ENCODE data around the gene TREML4.

TREML4 gene

DNA sequence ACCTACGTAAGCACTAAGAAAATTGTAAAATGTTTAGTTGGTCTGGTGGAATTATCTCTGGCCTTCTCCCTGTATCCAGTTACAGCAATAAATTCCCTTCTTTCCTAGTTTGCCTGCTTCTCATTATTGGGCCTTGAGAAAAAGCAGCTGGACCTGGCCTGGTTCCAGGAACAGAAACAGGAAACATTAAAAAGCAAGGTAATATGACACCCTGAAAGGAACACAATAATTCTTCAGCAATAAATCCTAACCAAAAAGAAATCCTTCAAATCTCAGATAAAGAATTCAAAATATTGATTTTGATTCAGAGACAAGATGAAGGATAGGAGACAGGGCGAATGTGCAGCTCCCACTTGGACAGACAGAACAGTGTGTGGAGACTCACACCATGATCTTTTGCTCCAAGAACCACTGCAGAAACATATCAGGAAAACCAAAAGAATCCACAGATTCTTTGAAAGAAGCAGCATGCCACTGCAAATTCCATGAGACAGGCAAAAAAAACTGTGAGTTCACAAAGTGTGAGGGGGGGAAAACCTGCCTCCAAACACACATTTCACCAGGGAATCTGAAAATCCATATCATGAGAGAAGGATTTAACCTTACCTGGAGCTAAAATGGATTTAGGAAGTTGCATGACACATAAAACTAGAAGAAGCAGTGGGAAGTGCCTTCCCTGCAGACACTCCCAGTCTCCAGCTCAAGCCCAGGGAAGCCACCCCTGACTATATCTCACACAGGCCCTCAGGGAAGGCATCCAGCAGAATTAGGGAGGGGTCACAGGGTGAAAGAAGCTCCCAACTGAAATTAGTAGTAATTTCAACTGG is 29.4 kb downstream of the TREML4 start (continued):
- TF ChIP-seq, protein P1, sequence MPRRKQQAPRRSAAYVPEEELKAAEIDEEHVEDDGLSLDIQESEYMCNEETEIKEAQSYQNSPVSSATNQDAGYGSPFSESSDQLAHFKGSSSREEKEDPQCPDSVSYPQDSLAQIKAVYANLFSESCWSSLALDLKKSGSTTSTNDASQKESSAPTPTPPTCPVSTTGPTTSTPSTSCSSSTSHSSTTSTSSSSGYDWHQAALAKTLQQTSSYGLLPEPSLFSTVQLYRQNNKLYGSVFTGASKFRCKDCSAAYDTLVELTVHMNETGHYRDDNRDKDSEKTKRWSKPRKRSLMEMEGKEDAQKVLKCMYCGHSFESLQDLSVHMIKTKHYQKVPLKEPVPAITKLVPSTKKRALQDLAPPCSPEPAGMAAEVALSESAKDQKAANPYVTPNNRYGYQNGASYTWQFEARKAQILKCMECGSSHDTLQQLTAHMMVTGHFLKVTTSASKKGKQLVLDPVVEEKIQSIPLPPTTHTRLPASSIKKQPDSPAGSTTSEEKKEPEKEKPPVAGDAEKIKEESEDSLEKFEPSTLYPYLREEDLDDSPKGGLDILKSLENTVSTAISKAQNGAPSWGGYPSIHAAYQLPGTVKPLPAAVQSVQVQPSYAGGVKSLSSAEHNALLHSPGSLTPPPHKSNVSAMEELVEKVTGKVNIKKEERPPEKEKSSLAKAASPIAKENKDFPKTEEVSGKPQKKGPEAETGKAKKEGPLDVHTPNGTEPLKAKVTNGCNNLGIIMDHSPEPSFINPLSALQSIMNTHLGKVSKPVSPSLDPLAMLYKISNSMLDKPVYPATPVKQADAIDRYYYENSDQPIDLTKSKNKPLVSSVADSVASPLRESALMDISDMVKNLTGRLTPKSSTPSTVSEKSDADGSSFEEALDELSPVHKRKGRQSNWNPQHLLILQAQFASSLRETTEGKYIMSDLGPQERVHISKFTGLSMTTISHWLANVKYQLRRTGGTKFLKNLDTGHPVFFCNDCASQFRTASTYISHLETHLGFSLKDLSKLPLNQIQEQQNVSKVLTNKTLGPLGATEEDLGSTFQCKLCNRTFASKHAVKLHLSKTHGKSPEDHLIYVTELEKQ (tag by site-specific recombination; IDR thresholded peaks at IDR 0.05; ENCODE audit: borderline replicate concordance): peak; percentile 81; the same call in 1 of the 2 replicates
- no peak for TF ChIP-seq ZFP69B (tag by site-specific recombination; IDR thresholded peaks at IDR 0.05)
- TF ChIP-seq BCL11B (tag by site-specific recombination; IDR thresholded peaks at IDR 0.05; ENCODE audit: low read depth): 0 out of 2 replicates have a peak, but pooled peaks have one; percentile 34
- no peak for TF ChIP-seq ZNF48 (tag by site-specific recombination; IDR thresholded peaks at IDR 0.05)
- TF ChIP-seq ZNF654 (tag by site-specific recombination; IDR thresholded peaks at IDR 0.05; ENCODE audit: low read depth): no peak
- TF ChIP-seq, protein P2, sequence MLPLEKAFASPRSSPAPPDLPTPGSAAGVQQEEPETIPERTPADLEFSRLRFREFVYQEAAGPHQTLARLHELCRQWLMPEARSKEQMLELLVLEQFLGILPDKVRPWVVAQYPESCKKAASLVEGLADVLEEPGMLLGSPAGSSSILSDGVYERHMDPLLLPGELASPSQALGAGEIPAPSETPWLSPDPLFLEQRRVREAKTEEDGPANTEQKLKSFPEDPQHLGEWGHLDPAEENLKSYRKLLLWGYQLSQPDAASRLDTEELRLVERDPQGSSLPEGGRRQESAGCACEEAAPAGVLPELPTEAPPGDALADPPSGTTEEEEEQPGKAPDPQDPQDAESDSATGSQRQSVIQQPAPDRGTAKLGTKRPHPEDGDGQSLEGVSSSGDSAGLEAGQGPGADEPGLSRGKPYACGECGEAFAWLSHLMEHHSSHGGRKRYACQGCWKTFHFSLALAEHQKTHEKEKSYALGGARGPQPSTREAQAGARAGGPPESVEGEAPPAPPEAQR (tag by site-specific recombination; IDR thresholded peaks at IDR 0.05): no peak
- TF ChIP-seq ZNF664 (tag by site-specific recombination; IDR thresholded peaks at IDR 0.05): no peak
- no peak for TF ChIP-seq KLF1 (tag by site-specific recombination; IDR thresholded peaks at IDR 0.05)
- TF ChIP-seq SP3 (tag by site-specific recombination; IDR thresholded peaks at IDR 0.05): no peak; the same call in 1 of the 2 replicates
- TF ChIP-seq, protein P3, sequence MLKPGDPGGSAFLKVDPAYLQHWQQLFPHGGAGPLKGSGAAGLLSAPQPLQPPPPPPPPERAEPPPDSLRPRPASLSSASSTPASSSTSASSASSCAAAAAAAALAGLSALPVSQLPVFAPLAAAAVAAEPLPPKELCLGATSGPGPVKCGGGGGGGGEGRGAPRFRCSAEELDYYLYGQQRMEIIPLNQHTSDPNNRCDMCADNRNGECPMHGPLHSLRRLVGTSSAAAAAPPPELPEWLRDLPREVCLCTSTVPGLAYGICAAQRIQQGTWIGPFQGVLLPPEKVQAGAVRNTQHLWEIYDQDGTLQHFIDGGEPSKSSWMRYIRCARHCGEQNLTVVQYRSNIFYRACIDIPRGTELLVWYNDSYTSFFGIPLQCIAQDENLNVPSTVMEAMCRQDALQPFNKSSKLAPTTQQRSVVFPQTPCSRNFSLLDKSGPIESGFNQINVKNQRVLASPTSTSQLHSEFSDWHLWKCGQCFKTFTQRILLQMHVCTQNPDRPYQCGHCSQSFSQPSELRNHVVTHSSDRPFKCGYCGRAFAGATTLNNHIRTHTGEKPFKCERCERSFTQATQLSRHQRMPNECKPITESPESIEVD (tag by site-specific recombination; IDR thresholded peaks at IDR 0.05): peak; percentile 98
- peak; percentile 76 for TF ChIP-seq ZXDB (tag by site-specific recombination; IDR thresholded peaks at IDR 0.05)
- TF ChIP-seq, protein P4, sequence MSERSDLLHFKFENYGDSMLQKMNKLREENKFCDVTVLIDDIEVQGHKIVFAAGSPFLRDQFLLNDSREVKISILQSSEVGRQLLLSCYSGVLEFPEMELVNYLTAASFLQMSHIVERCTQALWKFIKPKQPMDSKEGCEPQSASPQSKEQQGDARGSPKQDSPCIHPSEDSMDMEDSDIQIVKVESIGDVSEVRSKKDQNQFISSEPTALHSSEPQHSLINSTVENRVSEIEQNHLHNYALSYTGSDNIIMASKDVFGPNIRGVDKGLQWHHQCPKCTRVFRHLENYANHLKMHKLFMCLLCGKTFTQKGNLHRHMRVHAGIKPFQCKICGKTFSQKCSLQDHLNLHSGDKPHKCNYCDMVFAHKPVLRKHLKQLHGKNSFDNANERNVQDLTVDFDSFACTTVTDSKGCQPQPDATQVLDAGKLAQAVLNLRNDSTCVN (tag by site-specific recombination; optimal IDR thresholded peaks at IDR 0.05): no peak
- TF ChIP-seq ZNF747 (tag by site-specific recombination; IDR thresholded peaks at IDR 0.05): no peak
- TF ChIP-seq ZNF670 (tag by site-specific recombination; IDR thresholded peaks at IDR 0.05; ENCODE audit: low read depth): no peak
- TF ChIP-seq, protein P5, sequence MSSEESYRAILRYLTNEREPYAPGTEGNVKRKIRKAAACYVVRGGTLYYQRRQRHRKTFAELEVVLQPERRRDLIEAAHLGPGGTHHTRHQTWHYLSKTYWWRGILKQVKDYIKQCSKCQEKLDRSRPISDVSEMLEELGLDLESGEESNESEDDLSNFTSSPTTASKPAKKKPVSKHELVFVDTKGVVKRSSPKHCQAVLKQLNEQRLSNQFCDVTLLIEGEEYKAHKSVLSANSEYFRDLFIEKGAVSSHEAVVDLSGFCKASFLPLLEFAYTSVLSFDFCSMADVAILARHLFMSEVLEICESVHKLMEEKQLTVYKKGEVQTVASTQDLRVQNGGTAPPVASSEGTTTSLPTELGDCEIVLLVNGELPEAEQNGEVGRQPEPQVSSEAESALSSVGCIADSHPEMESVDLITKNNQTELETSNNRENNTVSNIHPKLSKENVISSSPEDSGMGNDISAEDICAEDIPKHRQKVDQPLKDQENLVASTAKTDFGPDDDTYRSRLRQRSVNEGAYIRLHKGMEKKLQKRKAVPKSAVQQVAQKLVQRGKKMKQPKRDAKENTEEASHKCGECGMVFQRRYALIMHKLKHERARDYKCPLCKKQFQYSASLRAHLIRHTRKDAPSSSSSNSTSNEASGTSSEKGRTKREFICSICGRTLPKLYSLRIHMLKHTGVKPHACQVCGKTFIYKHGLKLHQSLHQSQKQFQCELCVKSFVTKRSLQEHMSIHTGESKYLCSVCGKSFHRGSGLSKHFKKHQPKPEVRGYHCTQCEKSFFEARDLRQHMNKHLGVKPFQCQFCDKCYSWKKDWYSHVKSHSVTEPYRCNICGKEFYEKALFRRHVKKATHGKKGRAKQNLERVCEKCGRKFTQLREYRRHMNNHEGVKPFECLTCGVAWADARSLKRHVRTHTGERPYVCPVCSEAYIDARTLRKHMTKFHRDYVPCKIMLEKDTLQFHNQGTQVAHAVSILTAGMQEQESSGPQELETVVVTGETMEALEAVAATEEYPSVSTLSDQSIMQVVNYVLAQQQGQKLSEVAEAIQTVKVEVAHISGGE (tag by site-specific recombination; conservative IDR thresholded peaks at IDR 0.05; ENCODE audit: low read depth): no peak
- no peak for TF ChIP-seq ZNF473 (tag by site-specific recombination; IDR thresholded peaks at IDR 0.05)
- TF ChIP-seq KLF10 (tag by site-specific recombination; IDR thresholded peaks at IDR 0.05): no peak
- TF ChIP-seq ZNF132 (tag by site-specific recombination; IDR thresholded peaks at IDR 0.05; ENCODE audit: borderline replicate concordance): no peak
- TF ChIP-seq ZSCAN16 (tag by site-specific recombination; IDR thresholded peaks at IDR 0.05): no peak
- TF ChIP-seq MZF1 (tag by site-specific recombination; IDR thresholded peaks at IDR 0.05; ENCODE audit: borderline replicate concordance): peak; percentile 76; the same call in 1 of the 2 replicates
- TF ChIP-seq ZFP3 (tag by site-specific recombination; IDR thresholded peaks at IDR 0.05; ENCODE audit: low read depth): no peak
- TF ChIP-seq, protein P6, sequence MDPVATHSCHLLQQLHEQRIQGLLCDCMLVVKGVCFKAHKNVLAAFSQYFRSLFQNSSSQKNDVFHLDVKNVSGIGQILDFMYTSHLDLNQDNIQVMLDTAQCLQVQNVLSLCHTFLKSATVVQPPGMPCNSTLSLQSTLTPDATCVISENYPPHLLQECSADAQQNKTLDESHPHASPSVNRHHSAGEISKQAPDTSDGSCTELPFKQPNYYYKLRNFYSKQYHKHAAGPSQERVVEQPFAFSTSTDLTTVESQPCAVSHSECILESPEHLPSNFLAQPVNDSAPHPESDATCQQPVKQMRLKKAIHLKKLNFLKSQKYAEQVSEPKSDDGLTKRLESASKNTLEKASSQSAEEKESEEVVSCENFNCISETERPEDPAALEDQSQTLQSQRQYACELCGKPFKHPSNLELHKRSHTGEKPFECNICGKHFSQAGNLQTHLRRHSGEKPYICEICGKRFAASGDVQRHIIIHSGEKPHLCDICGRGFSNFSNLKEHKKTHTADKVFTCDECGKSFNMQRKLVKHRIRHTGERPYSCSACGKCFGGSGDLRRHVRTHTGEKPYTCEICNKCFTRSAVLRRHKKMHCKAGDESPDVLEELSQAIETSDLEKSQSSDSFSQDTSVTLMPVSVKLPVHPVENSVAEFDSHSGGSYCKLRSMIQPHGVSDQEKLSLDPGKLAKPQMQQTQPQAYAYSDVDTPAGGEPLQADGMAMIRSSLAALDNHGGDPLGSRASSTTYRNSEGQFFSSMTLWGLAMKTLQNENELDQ (tag by site-specific recombination; IDR thresholded peaks at IDR 0.05; ENCODE audit: low read depth): no peak
- TF ChIP-seq ZNF610 (tag by site-specific recombination; IDR thresholded peaks at IDR 0.05; ENCODE audit: borderline replicate concordance): peak; percentile 34; the same call in 1 of the 2 replicates
- no peak; the same call in 1 of the 2 replicates for TF ChIP-seq GLIS1 (tag by site-specific recombination; IDR thresholded peaks at IDR 0.05)
- no peak for TF ChIP-seq OVOL3 (tag by site-specific recombination; IDR thresholded peaks at IDR 0.05)
